WTC11 (cell line): ENCODE results near the gene IL6ST.

Source experiments
- CTCF ChIP-seq: fragments of 200-600 bp; IDR thresholded peaks from 2 replicates; pipeline ENCODE4 v1.8.0; 2022; ENCODE audit warnings: antibody characterized with exemption
- MAX ChIP-seq: sonication (generic); formaldehyde crosslinking; IDR thresholded peaks from 2 replicates; pipeline ENCODE4 v1.8.0; 2022; ENCODE audit warnings: mild to moderate bottlenecking, missing genetic modification reagents
- MXD4 ChIP-seq: fragments of 250-450 bp; sonication (Bioruptor Pico); IDR thresholded peaks from 2 replicates; pipeline ENCODE4 v1.8.0; 2021; ENCODE audit warnings: mild to moderate bottlenecking, moderate library complexity, borderline replicate concordance
- STAT6 ChIP-seq: sonication (generic); formaldehyde crosslinking; conservative IDR thresholded peaks from 2 replicates; pipeline ENCODE4 v1.8.1; 2023; ENCODE audit warnings: mild to moderate bottlenecking, low read depth, missing genetic modification reagents, moderate library complexity
- ZNF423 ChIP-seq: fragments of 250-450 bp; sonication (Bioruptor Pico); IDR thresholded peaks from 2 replicates; pipeline ENCODE4 v2.1.2; 2022; ENCODE audit warnings: mild to moderate bottlenecking, moderate library complexity

- TF ChIP-seq STAT6 (CRISPR knock-in tag) (no peak), CTCF (no peak), MAX (no peak), MXD4 (CRISPR knock-in tag) (no peak), ZNF423 (CRISPR knock-in tag) (no peak)
Measured at GRCh38 chr5:55916986-55917385, 77.8 kb downstream of the IL6ST start.
